Sigmoid colon (tissue), 3 donors: ENCODE results near the gene RABGGTA.

Experiments
- CTCF ChIP-seq, 4 experiments: fragments of 450-650 bp in 3 of 4; fragments of 200-600 bp in 1 of 4; IDR thresholded peaks; one replicate each; pipeline ENCODE4 v1.5.1; 2016 to 2019; ENCODE audit warnings: antibody characterized with exemption in 4 of 4, mild to moderate bottlenecking in 3 of 4, moderate library complexity in 2 of 4
- POLR2A ChIP-seq, 2 donors: fragments of 450-650 bp; IDR thresholded peaks; one replicate each; pipeline ENCODE4 v1.6.1; 2016; ENCODE audit warnings: antibody characterized with exemption in 2 of 2, mild to moderate bottlenecking in 2 of 2, moderate library complexity in 2 of 2

DNA sequence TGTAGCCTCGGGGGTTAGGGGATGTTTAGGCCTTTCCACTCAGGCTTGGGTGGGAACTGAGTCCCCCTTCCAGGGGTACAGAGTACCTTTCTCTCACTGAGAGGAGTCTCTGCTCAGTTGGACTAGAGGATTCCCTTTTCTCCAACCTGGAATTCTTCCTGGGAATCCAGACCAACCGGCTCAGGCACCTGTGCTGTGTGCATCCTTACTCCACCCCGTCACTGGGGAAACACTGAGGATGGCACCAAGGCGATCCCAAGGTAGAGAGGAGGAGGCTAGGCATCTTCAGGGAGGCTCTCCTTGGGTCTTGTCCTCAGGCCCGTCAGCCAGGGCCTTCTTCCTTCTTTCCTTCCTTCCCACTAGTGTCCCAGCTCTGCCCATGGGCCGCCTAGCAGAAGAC lies 7.5 kb downstream of the RABGGTA start:
- TF ChIP-seq CTCF (IDR thresholded peaks at IDR 0.05) (no peak), POLR2A (IDR thresholded peaks at IDR 0.05) (no peak)
